Limb (tissue), 2 donors: ENCODE measurements around the gene FBXW12.

ENCODE experiments used
- DNase-seq, 2 donors: peaks; one replicate each; pipeline ENCODE4 v3.0.0-alpha.2; 2016; ENCODE audit errors: extremely low spot score in 2 of 2

The FBXW12 gene

GRCh38 chr3:48434591-48435222, 62.7 kb downstream of the FBXW12 start:
- DNase-seq = peak in 1 of 2 donors; percentile 29

- DNase-seq = no peak
Measured at GRCh38 chr3:48435223-48435595, 63.2 kb downstream of the FBXW12 start.

GRCh38 chr3:48435774-48436476, 63.9 kb downstream of the FBXW12 start:
- DNase-seq = peak; percentile 83 to 88

GRCh38 chr3:48436477-48436787, 64.4 kb downstream of the FBXW12 start:
- no peak for DNase-seq

GRCh38 chr3:48436855-48437254, 64.8 kb downstream of the FBXW12 start:
- no peak for DNase-seq

GRCh38 chr3:48437812-48438211, 65.8 kb downstream of the FBXW12 start:
- no peak for DNase-seq

GRCh38 chr3:48439820-48440589, 68.0 kb downstream of the FBXW12 start, which contains the start of the genes CCDC51 and TMA7:
Gene CCDC51, minus strand, starts transcription at chr3:48440119. Its CDS starts 4,991 bp downstream, at chr3:48435128.
Gene TMA7, plus strand, starts transcription at chr3:48440257. Its CDS starts 40 bp downstream, at chr3:48440297.
- DNase-seq = peak; percentile 97

- DNase-seq = no peak
Measured at GRCh38 chr3:48440590-48440958, 68.6 kb downstream of the FBXW12 start.

- DNase-seq = no peak
Measured at GRCh38 chr3:48441940-48442339, 69.9 kb downstream of the FBXW12 start.
